ENCODE measurements around the gene PES1. TPM values are rescaled to one million over a fixed set of nuclear protein-coding genes. Genes with fewer than 3 reads are reported as not detected.
A peak's percentile ranks its signal among the peaks of the same experiment; 100 is the strongest.
"Not testable (repeated sequence)": the region's sequence is repeated elsewhere in the genome, so short reads cannot be mapped to it uniquely, and the experiment has no call there.

PES1 gene
- total RNA-seq, 1 donor from 2014 or later, result 88.7 TPM

DNA sequence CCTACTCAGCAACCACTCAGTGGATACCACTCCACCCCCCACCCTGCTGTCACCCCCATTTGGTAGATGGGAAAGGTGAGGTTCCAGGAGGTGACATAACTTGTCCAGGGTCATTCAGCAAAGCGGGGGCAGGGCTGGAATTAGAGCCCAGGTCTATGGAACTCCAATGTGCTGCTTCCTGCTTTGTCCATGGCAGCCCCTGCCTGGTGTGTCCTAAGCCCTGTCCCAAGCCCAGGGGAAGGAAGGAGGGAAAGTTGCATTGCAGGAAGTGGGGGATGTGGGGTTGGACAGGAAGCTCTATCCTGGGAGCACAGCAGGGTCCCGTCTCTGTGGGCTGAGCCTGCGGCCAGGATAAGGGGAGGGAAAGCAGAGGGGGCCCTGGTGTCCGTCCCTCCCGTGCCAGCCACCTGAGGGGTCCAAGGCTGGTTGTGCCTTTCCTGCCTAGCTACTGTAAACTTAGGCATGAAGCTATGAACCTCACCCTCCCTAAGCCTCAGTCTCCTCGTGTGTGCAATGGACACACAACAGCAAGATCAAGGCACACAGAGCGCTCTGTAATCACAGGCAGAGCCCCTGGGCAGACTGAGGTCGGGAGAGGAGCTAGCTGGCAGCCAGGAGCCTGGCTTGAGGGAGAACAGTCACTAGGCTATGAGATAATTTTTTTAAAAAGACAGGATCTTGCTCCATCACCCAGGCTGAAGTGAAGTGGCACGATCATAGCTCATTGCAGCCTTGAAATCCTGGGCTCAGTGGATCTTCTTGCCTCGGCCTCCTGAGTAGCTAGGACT, 30.1 kb downstream of the PES1 start:
- H3K4me1 Mint-ChIP-seq (ENCODE audit: low read depth, unreplicated experiment), result no peaks in the 10 kb centered on the region
- H3K36me3 Mint-ChIP-seq (ENCODE audit: low read depth, unreplicated experiment), result no peaks in the 10 kb centered on the region
- no peaks in the 10 kb centered on the region for H3K9me3 Mint-ChIP-seq (ENCODE audit: unreplicated experiment)
- no peaks in the 10 kb centered on the region for H3K36me3 ChIP-seq (ENCODE audit: insufficient read depth, low read length)
- FAIRE-seq (no peak), DNase-seq (ENCODE audit: low read depth) (no peak)
- H3K4me1 ChIP-seq (ENCODE audit: insufficient read depth, low read length), result peaks cover 6% of the 10 kb centered on the region
- no peak overlapping the region for H3K4me3 ChIP-seq (ENCODE audit: insufficient read depth, low read depth, low read length)
- peak overlapping the region; percentile 47 for H2AFZ ChIP-seq (ENCODE audit: low read depth, low read length)
- peaks cover 2% of the 10 kb centered on the region for H3K27me3 ChIP-seq (ENCODE audit: insufficient read depth, low read length)
- peaks cover 18% of the 10 kb centered on the region for H3K27me3 Mint-ChIP-seq (ENCODE audit: low read depth, unreplicated experiment)
- no peaks in the 10 kb centered on the region for H4K20me1 ChIP-seq (ENCODE audit: insufficient read depth, low read length)
- no peak overlapping the region for H3K27ac ChIP-seq (ENCODE audit: low read depth, low read length)
- no peaks in the 10 kb centered on the region for H3K9me3 ChIP-seq (ENCODE audit: insufficient read depth, low read depth, low read length)
- TF ChIP-seq, protein P1, sequence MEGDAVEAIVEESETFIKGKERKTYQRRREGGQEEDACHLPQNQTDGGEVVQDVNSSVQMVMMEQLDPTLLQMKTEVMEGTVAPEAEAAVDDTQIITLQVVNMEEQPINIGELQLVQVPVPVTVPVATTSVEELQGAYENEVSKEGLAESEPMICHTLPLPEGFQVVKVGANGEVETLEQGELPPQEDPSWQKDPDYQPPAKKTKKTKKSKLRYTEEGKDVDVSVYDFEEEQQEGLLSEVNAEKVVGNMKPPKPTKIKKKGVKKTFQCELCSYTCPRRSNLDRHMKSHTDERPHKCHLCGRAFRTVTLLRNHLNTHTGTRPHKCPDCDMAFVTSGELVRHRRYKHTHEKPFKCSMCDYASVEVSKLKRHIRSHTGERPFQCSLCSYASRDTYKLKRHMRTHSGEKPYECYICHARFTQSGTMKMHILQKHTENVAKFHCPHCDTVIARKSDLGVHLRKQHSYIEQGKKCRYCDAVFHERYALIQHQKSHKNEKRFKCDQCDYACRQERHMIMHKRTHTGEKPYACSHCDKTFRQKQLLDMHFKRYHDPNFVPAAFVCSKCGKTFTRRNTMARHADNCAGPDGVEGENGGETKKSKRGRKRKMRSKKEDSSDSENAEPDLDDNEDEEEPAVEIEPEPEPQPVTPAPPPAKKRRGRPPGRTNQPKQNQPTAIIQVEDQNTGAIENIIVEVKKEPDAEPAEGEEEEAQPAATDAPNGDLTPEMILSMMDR (IDR thresholded peaks at IDR 0.05; ENCODE audit: insufficient read depth, low read depth, low read length), result no peak
- no peak for TF ChIP-seq EZH2 (IDR thresholded peaks at IDR 0.05; ENCODE audit: insufficient read depth, low read length)
- H3K4me3 Mint-ChIP-seq (ENCODE audit: unreplicated experiment), result no peak overlapping the region
- peak overlapping the region; percentile 3 for H3K4me2 ChIP-seq (ENCODE audit: low read length)
- H3K27ac Mint-ChIP-seq (ENCODE audit: unreplicated experiment), result no peak overlapping the region
- no peak overlapping the region for H3K9ac ChIP-seq (ENCODE audit: low read length)
- H3K79me2 ChIP-seq (ENCODE audit: insufficient read depth, low read length), result no peaks in the 10 kb centered on the region

DNA sequence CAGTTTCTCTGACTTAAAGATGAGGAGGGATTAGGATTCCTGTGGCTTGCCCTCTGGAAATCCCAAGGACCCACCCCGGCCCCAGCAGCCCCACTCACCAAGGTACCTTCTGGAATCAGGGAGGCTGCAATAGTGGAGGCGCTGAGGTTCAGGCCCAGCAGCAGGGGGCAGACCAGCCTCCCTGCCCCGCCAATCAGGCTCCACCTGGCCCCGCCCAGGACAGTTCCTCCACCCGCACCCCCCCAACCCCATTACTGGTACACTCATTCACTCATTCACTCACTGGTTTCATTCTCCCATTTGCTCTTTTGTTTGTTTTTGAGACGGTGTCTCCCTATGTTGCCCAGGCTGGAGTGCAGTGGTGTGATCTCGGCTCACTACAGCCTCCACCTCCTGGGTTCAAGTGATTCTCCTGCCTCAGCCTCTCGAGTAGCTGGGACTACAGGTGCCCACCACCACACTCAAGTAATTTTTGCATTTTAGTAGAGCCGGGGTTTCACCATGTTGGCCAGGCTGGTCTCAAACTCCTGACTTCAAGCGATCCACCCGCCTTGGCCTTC, 31.0 kb downstream of the PES1 start:
- not testable (repeated sequence) for H3K9me3 ChIP-seq (ENCODE audit: insufficient read depth, low read depth, low read length); H3K27ac Mint-ChIP-seq (ENCODE audit: unreplicated experiment); H3K9me3 Mint-ChIP-seq (ENCODE audit: unreplicated experiment); H3K27me3 ChIP-seq (ENCODE audit: insufficient read depth, low read length); H4K20me1 ChIP-seq (ENCODE audit: insufficient read depth, low read length); FAIRE-seq; H3K36me3 ChIP-seq (ENCODE audit: insufficient read depth, low read length); H3K79me2 ChIP-seq (ENCODE audit: insufficient read depth, low read length); H3K4me1 Mint-ChIP-seq (ENCODE audit: low read depth, unreplicated experiment); H3K4me3 Mint-ChIP-seq (ENCODE audit: unreplicated experiment); H3K4me1 ChIP-seq (ENCODE audit: insufficient read depth, low read length); H3K4me3 ChIP-seq (ENCODE audit: insufficient read depth, low read depth, low read length); H3K9ac ChIP-seq (ENCODE audit: low read length); H3K27ac ChIP-seq (ENCODE audit: low read depth, low read length); H3K4me2 ChIP-seq (ENCODE audit: low read length); DNase-seq (ENCODE audit: low read depth); H2AFZ ChIP-seq (ENCODE audit: low read depth, low read length); H3K36me3 Mint-ChIP-seq (ENCODE audit: low read depth, unreplicated experiment)
- H3K27me3 Mint-ChIP-seq (ENCODE audit: low read depth, unreplicated experiment), result peaks cover 13% of the 10 kb centered on the region

DNA sequence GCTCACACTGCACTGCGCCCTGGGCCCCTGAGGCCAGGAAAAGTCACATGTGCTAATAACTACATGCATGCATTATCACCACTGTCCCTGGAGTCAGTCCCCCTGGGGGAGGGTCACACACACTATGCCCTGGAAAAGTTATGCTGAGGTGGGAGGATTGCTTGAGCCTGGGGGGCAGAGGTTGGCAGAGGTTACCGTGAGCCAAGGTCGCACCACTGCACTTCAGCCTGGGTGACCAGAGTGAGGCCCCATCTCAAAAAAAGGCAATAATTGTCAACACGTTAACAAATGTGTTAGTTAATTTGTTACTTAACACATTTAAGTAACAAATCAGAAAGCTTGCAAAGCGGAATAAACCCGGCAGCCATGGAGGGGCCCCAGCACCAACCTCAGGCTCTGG, 31.8 kb downstream of the PES1 start:
- Mint-ChIP-seq H3K4me3 (ENCODE audit: unreplicated experiment) (no peak overlapping the region), H3K36me3 (ENCODE audit: low read depth, unreplicated experiment) (no peaks in the 10 kb centered on the region), H3K9me3 (ENCODE audit: unreplicated experiment) (no peaks in the 10 kb centered on the region), H3K27me3 (ENCODE audit: low read depth, unreplicated experiment) (peaks cover 8% of the 10 kb centered on the region), H3K4me1 (ENCODE audit: low read depth, unreplicated experiment) (no peaks in the 10 kb centered on the region), H3K27ac (ENCODE audit: unreplicated experiment) (no peak overlapping the region)
- H4K20me1 ChIP-seq (ENCODE audit: insufficient read depth, low read length), result no peaks in the 10 kb centered on the region
- no peaks in the 10 kb centered on the region for H3K79me2 ChIP-seq (ENCODE audit: insufficient read depth, low read length)
- no peak overlapping the region for H3K27ac ChIP-seq (ENCODE audit: low read depth, low read length)
- peaks cover 6% of the 10 kb centered on the region for H3K4me1 ChIP-seq (ENCODE audit: insufficient read depth, low read length)
- TF ChIP-seq, protein P1 (IDR thresholded peaks at IDR 0.05; ENCODE audit: insufficient read depth, low read depth, low read length), result no peak
- no peak for TF ChIP-seq EZH2 (IDR thresholded peaks at IDR 0.05; ENCODE audit: insufficient read depth, low read length)
- H3K4me3 ChIP-seq (ENCODE audit: insufficient read depth, low read depth, low read length), result no peak overlapping the region
- no peak overlapping the region for H2AFZ ChIP-seq (ENCODE audit: low read depth, low read length)
- H3K36me3 ChIP-seq (ENCODE audit: insufficient read depth, low read length), result no peaks in the 10 kb centered on the region
- peaks cover 2% of the 10 kb centered on the region for H3K27me3 ChIP-seq (ENCODE audit: insufficient read depth, low read length)
- H3K9me3 ChIP-seq (ENCODE audit: insufficient read depth, low read depth, low read length), result no peaks in the 10 kb centered on the region
- FAIRE-seq (no peak), DNase-seq (ENCODE audit: low read depth) (no peak)
- no peak overlapping the region for H3K9ac ChIP-seq (ENCODE audit: low read length)
- no peak overlapping the region for H3K4me2 ChIP-seq (ENCODE audit: low read length)

Data from astrocyte (in vitro differentiated cells and primary cell).